GM19193 (cell line): ENCODE measurements around the gene PLEKHJ1.

Experiments used
- POLR2A ChIP-seq: IDR thresholded peaks from 4 replicates; pipeline ENCODE4 v1.6.1; 2011; ENCODE audit not compliant: insufficient read depth, insufficient read length; ENCODE audit errors: extremely low read depth

Gene PLEKHJ1

GRCh38 chr19:2236314-2237050, at the start of gene PLEKHJ1, which contains the start of gene SF3A2:
Gene PLEKHJ1 (minus strand): TSS chr19:2236329. CDS start chr19:2236248, 81 bp downstream.
Gene SF3A2 (plus strand): TSS chr19:2236824. CDS start chr19:2243419, 6,595 bp downstream.
- peak; percentile 68 for TF ChIP-seq POLR2A

- no peak for TF ChIP-seq POLR2A
Observed at GRCh38 chr19:2283835-2284507, 47.8 kb upstream of the PLEKHJ1 start.

- TF ChIP-seq POLR2A: no peak
Observed at GRCh38 chr19:2282862-2283237, 46.7 kb upstream of the PLEKHJ1 start.

GRCh38 chr19:2282062-2282861, 46.1 kb upstream of the PLEKHJ1 start, which contains the start of gene PEAK3:
Gene PEAK3 (minus strand): TSS chr19:2282175. CDS start chr19:2280931, 1,244 bp downstream.
- TF ChIP-seq POLR2A: no peak

- TF ChIP-seq POLR2A: no peak
Observed at GRCh38 chr19:2280633-2281264, 44.6 kb upstream of the PLEKHJ1 start.

- TF ChIP-seq POLR2A: no peak
Observed at GRCh38 chr19:2278459-2279158, 42.5 kb upstream of the PLEKHJ1 start.

- no peak for TF ChIP-seq POLR2A
Observed at GRCh38 chr19:2277138-2277537, 41.0 kb upstream of the PLEKHJ1 start.

- TF ChIP-seq POLR2A: peak; percentile 5
Observed at GRCh38 chr19:2276429-2276986, 40.4 kb upstream of the PLEKHJ1 start.

- TF ChIP-seq POLR2A: no peak
Observed at GRCh38 chr19:2275588-2276428, 39.7 kb upstream of the PLEKHJ1 start.

- TF ChIP-seq POLR2A: no peak
Observed at GRCh38 chr19:2274931-2275535, 38.9 kb upstream of the PLEKHJ1 start.

GRCh38 chr19:2274185-2274711, 38.1 kb upstream of the PLEKHJ1 start:
- TF ChIP-seq POLR2A: no peak

- TF ChIP-seq POLR2A: peak; percentile 40
Observed at GRCh38 chr19:2273356-2274184, 37.4 kb upstream of the PLEKHJ1 start.
